T-cell (primary cell): ENCODE results near the gene CRYM. TPM values are rescaled to one million over a fixed set of nuclear protein-coding genes. Genes with fewer than 3 reads are reported as not detected.

Source experiments
- ATAC-seq, 4 experiments: fragments of 200-7000 bp in 3 of 4; fragments of 150-1000 bp in 1 of 4; cut with Tn5 transposase; replicated peaks in 1 of 4; 1 replicate in 3 of 4; 2 replicates in 1 of 4; pipeline ENCODE4 v1.10.0; 2021; ENCODE audit warnings: moderate library complexity in 3 of 4, mild to moderate bottlenecking in 2 of 4, moderate number of reproducible peaks in 1 of 4
- CTCF ChIA-PET, 2 donors: fragments of 300-600 bp; sonication (Branson Sonifier 250); formaldehyde crosslinking; loops; one replicate each; lab custom pipeline; 2022; ENCODE audit warnings: antibody characterized with exemption in 2 of 2; lab: Charles Lee
- POLR2A ChIA-PET, 2 donors: fragments of 300-600 bp; sonication (Branson Sonifier 250); formaldehyde crosslinking; loops; one replicate each; lab custom pipeline; 2022; ENCODE audit warnings: antibody characterized with exemption in 2 of 2; lab: Charles Lee
- DNase-seq, 35 experiments: peaks; one replicate each; pipeline versions ENCODE4 v3.0.0 to v3.0.0-alpha.2; 2013 to 2023
- H3K27ac ChIP-seq: one replicate; pipeline ENCODE4 v1.5.1; 2013; ENCODE audit warnings: low read length
- H3K27me3 ChIP-seq, 2 experiments: replicated peaks in 1 of 2; 1 replicate in 1 of 2; 2 replicates in 1 of 2; pipeline versions ENCODE4 v1.6.1 to v1.7.0; 2013; ENCODE audit warnings: low read length in 1 of 2, mixed read lengths in 1 of 2; ENCODE audit not compliant: control insufficient read depth in 2 of 2, insufficient read depth in 2 of 2; ENCODE audit errors: extremely low read depth in 1 of 2
- H3K36me3 ChIP-seq, 2 donors: 1 replicate in 1 of 2; 2 replicates in 1 of 2; pipeline versions ENCODE4 v1.6.1 to v1.7.0; 2013; ENCODE audit warnings: low read length in 1 of 2; ENCODE audit not compliant: control insufficient read depth in 2 of 2, insufficient read depth in 1 of 2; ENCODE audit errors: extremely low read depth in 1 of 2
- H3K4me1 ChIP-seq, 2 experiments: 1 replicate in 1 of 2; 2 replicates in 1 of 2; pipeline versions ENCODE4 v1.6.1 to v1.7.0; 2013; ENCODE audit warnings: low read length in 2 of 2, mixed read lengths in 1 of 2; ENCODE audit not compliant: insufficient read depth in 2 of 2, control insufficient read depth in 1 of 2; ENCODE audit errors: extremely low read depth in 1 of 2
- H3K4me3 ChIP-seq, 2 donors: 1 replicate in 1 of 2; 2 replicates in 1 of 2; pipeline versions ENCODE4 v1.5.1 to v1.7.0; 2013; ENCODE audit warnings: mild to moderate bottlenecking in 2 of 2, low read length in 1 of 2, moderate library complexity in 1 of 2; ENCODE audit not compliant: control insufficient read depth in 1 of 2; ENCODE audit errors: extremely low read depth in 1 of 2
- H3K9me3 ChIP-seq: 2 replicates; pipeline ENCODE4 v1.7.0; 2013
- H3K27ac Mint-ChIP-seq, 2 donors: one replicate each; pipeline ENCODE4 v1.8.0; 2020 to 2021; ENCODE audit warnings: mild to moderate bottlenecking in 2 of 2, mixed read lengths in 2 of 2
- H3K27me3 Mint-ChIP-seq, 2 donors: one replicate each; pipeline ENCODE4 v1.8.0; 2021 to 2022; ENCODE audit warnings: mixed read lengths in 2 of 2
- H3K36me3 Mint-ChIP-seq: one replicate; pipeline ENCODE4 v1.8.0; 2021; ENCODE audit warnings: mixed read lengths
- H3K4me1 Mint-ChIP-seq, 3 donors: one replicate each; pipeline ENCODE4 v1.8.0; 2020 to 2022; ENCODE audit warnings: mixed read lengths in 3 of 3, mild to moderate bottlenecking in 1 of 3
- H3K4me3 Mint-ChIP-seq, 3 donors: one replicate each; pipeline ENCODE4 v1.8.0; 2020 to 2022; ENCODE audit warnings: mild to moderate bottlenecking in 3 of 3, mixed read lengths in 3 of 3, moderate library complexity in 3 of 3
- H3K9me3 Mint-ChIP-seq, 3 donors: one replicate each; pipeline ENCODE4 v1.8.0; 2020 to 2022; ENCODE audit warnings: mixed read lengths in 3 of 3
- WGBS: methylation state at CpG from one replicate; pipeline ENCODE4 v1.1.5; 2013; ENCODE audit warnings: missing lambda C conversion rate; ENCODE audit not compliant: insufficient coverage; 5-methylcytosine and 5-hydroxymethylcytosine counted together
- total RNA-seq, 35 experiments: library from RNA in 6 of 35; stranded (reverse) in 6 of 35; fragments of 120-200 nt in 1 of 35; gene quantifications; one replicate each; pipeline versions ENCODE4 v1.2.1 to v1.2.4 and lab custom pipeline; 2013 to 2026

Gene CRYM
- total RNA-seq, 5 donors from 2014 or later (not counting 1 experiment from before 2014, with no cell fraction given) = 0.19 to 0.23 TPM; not detected in 3

- DNase-seq (no peak), ATAC-seq (no peak)
- Mint-ChIP-seq H3K27ac (no peak overlapping the region), H3K27me3 (peaks cover 15% of the 10 kb centered on the region in 2 donors), H3K36me3 (no peaks in the 10 kb centered on the region), H3K4me1 (no peaks in the 10 kb centered on the region), H3K4me3 (no peak overlapping the region), H3K9me3 (no peaks in the 10 kb centered on the region)
- Histone ChIP-seq H3K36me3 (no peaks in the 10 kb centered on the region), H3K4me3 (no peak overlapping the region), H3K9me3 (no peaks in the 10 kb centered on the region), H3K4me1 (no peaks in the 10 kb centered on the region), H3K27ac (no peak overlapping the region), H3K27me3 (peaks cover 0 to 5% of the 10 kb centered on the region in 2 experiments)
- ChIA-PET POLR2A (no interaction called here), CTCF (interaction anchor here in 1 of 2 donors (0.8 kb wide), 1 partner anchor 29 kb away, joined by 3 read pairs; no protein-coding TSS in a partner anchor)
- WGBS = no CpG with 5 or more reads among the region's 2 CpGs
These were observed 35.3 kb downstream of the CRYM start for GRCh38 chr16:21242756-21243155.

- Mint-ChIP-seq H3K27me3 (peaks cover 7 to 17% of the 10 kb centered on the region in 2 donors), H3K4me3 (no peak overlapping the region), H3K27ac (no peak overlapping the region), H3K9me3 (no peaks in the 10 kb centered on the region), H3K36me3 (no peaks in the 10 kb centered on the region), H3K4me1 (no peaks in the 10 kb centered on the region)
- POLR2A ChIA-PET = no interaction called here
- Histone ChIP-seq H3K36me3 (no peaks in the 10 kb centered on the region), H3K4me1 (no peaks in the 10 kb centered on the region), H3K27me3 (peaks cover 0 to 6% of the 10 kb centered on the region in 2 experiments), H3K27ac (no peak overlapping the region), H3K4me3 (no peak overlapping the region), H3K9me3 (no peaks in the 10 kb centered on the region)
- ATAC-seq = no peak
- CTCF ChIA-PET = interaction anchor here in 1 of 2 donors (0.6 kb wide), 1 partner anchor 103 kb away, joined by 3 read pairs; no protein-coding TSS in a partner anchor
- WGBS = no CpG with 5 or more reads among the region's 4 CpGs
- no peak for DNase-seq
These were observed 38.4 kb downstream of the CRYM start for GRCh38 chr16:21239646-21240045.

GRCh38 chr16:21236831-21237230 lies 41.3 kb downstream of the CRYM start:
- Mint-ChIP-seq H3K9me3 (no peaks in the 10 kb centered on the region), H3K4me1 (no peaks in the 10 kb centered on the region), H3K36me3 (no peaks in the 10 kb centered on the region), H3K4me3 (no peak overlapping the region), H3K27ac (no peak overlapping the region), H3K27me3 (peaks cover 11 to 22% of the 10 kb centered on the region in 2 donors)
- no peak for ATAC-seq
- H3K36me3 ChIP-seq = no peaks in the 10 kb centered on the region
- ChIA-PET CTCF (no interaction called here), POLR2A (no interaction called here)
- H3K27ac ChIP-seq = no peak overlapping the region
- DNase-seq = no peak
- no peaks in the 10 kb centered on the region for H3K4me1 ChIP-seq
- H3K27me3 ChIP-seq = peaks cover 0 to 6% of the 10 kb centered on the region in 2 experiments
- whole genome bisulfite sequencing = 0% methylated on average over 1 of the region's 5 CpGs
- no peak overlapping the region for H3K4me3 ChIP-seq
- H3K9me3 ChIP-seq = no peaks in the 10 kb centered on the region

- POLR2A ChIA-PET = no interaction called here
- Mint-ChIP-seq H3K27ac (no peak overlapping the region), H3K4me1 (no peaks in the 10 kb centered on the region), H3K9me3 (no peaks in the 10 kb centered on the region), H3K36me3 (no peaks in the 10 kb centered on the region), H3K4me3 (no peak overlapping the region), H3K27me3 (peaks cover 22 to 27% of the 10 kb centered on the region in 2 donors)
- Histone ChIP-seq H3K4me1 (no peaks in the 10 kb centered on the region), H3K9me3 (no peaks in the 10 kb centered on the region), H3K36me3 (no peaks in the 10 kb centered on the region), H3K27me3 (peaks cover 0 to 6% of the 10 kb centered on the region in 2 experiments), H3K27ac (no peak overlapping the region), H3K4me3 (no peak overlapping the region)
- no peak for DNase-seq
- 68% methylated on average over 3 of the region's 3 CpGs for WGBS
- ATAC-seq = no peak
- CTCF ChIA-PET = no interaction called here
These were observed 42.9 kb downstream of the CRYM start for GRCh38 chr16:21235199-21235585.

- no peaks in the 10 kb centered on the region for H3K9me3 ChIP-seq
- no peaks in the 10 kb centered on the region for H3K4me1 ChIP-seq
- H3K4me1 Mint-ChIP-seq = no peaks in the 10 kb centered on the region
- H3K4me3 Mint-ChIP-seq = no peak within 1 kb of the TSS
- no peaks in the 10 kb centered on the region for H3K9me3 Mint-ChIP-seq
- WGBS = 79% methylated on average over 6 of the region's 11 CpGs
- no peak within 1 kb of the TSS for H3K27ac Mint-ChIP-seq
- ChIA-PET CTCF (no interaction called here), POLR2A (no interaction called here)
- ATAC-seq = no peak
- no peak for DNase-seq
- H3K27ac ChIP-seq = no peak within 1 kb of the TSS
- H3K36me3 Mint-ChIP-seq = no peaks in the 10 kb centered on the region
- no peaks in the 10 kb centered on the region for H3K36me3 ChIP-seq
- H3K27me3 Mint-ChIP-seq = peaks cover 24 to 31% of the 10 kb centered on the region in 2 donors
- H3K4me3 ChIP-seq = no peak within 1 kb of the TSS
- peaks cover 0 to 6% of the 10 kb centered on the region in 2 experiments for H3K27me3 ChIP-seq
These were observed 44.5 kb downstream of the CRYM start, which contains the start of gene ANKS4B for GRCh38 chr16:21233521-21234150. Gene ANKS4B (plus strand): TSS chr16:21233699. CDS start chr16:21233738, 39 bp downstream.

- ChIA-PET POLR2A (no interaction called here), CTCF (no interaction called here)
- Histone ChIP-seq H3K4me1 (no peaks in the 10 kb centered on the region), H3K36me3 (no peaks in the 10 kb centered on the region), H3K4me3 (no peak overlapping the region), H3K27ac (no peak overlapping the region), H3K27me3 (peaks cover 0 to 6% of the 10 kb centered on the region in 2 experiments), H3K9me3 (no peaks in the 10 kb centered on the region)
- WGBS = no CpG with 5 or more reads among the region's 1 CpG
- peaks cover 28 to 35% of the 10 kb centered on the region in 2 donors for H3K27me3 Mint-ChIP-seq
- DNase-seq (no peak), ATAC-seq (no peak)
- H3K4me1 Mint-ChIP-seq = no peaks in the 10 kb centered on the region
- no peaks in the 10 kb centered on the region for H3K9me3 Mint-ChIP-seq
- no peak overlapping the region for H3K4me3 Mint-ChIP-seq
- no peak overlapping the region for H3K27ac Mint-ChIP-seq
- no peaks in the 10 kb centered on the region for H3K36me3 Mint-ChIP-seq
These were observed 45.0 kb downstream of the CRYM start for GRCh38 chr16:21233045-21233520.
